ENCODE data around the gene CDC42SE2.
A peak's percentile ranks its signal among the peaks of the same experiment; 100 is the strongest.
"Not testable (repeated sequence)": the region's sequence is repeated elsewhere in the genome, so short reads cannot be mapped to it uniquely, and the experiment has no call there.

CDC42SE2 gene

GRCh38 chr5:131366428-131366827 lies 102.6 kb downstream of the CDC42SE2 start:
- DNase-seq (ENCODE audit: low spot score): no peak

- no peak for DNase-seq (ENCODE audit: low spot score)
These were observed 103.5 kb downstream of the CDC42SE2 start for GRCh38 chr5:131367219-131367860.

GRCh38 chr5:131368866-131369265 lies 105.0 kb downstream of the CDC42SE2 start:
- DNase-seq (ENCODE audit: low spot score): no peak

GRCh38 chr5:131369558-131369957 lies 105.7 kb downstream of the CDC42SE2 start:
- no peak for DNase-seq (ENCODE audit: low spot score)

- no peak for DNase-seq (ENCODE audit: low spot score)
These were observed 108.0 kb downstream of the CDC42SE2 start for GRCh38 chr5:131371835-131372234.

GRCh38 chr5:131373265-131373664 lies 109.4 kb downstream of the CDC42SE2 start:
- no peak for DNase-seq (ENCODE audit: low spot score)

- DNase-seq (ENCODE audit: low spot score): no peak
These were observed 111.5 kb downstream of the CDC42SE2 start for GRCh38 chr5:131375351-131375750.

GRCh38 chr5:131377346-131377745 lies 113.5 kb downstream of the CDC42SE2 start:
- DNase-seq (ENCODE audit: low spot score): no peak

- peak; percentile 80 for DNase-seq (ENCODE audit: low spot score)
These were observed 114.0 kb downstream of the CDC42SE2 start for GRCh38 chr5:131377785-131378325.

- no peak for DNase-seq (ENCODE audit: low spot score)
These were observed 115.1 kb downstream of the CDC42SE2 start for GRCh38 chr5:131378721-131379541.

- DNase-seq (ENCODE audit: low spot score): peak; percentile 68
These were observed 115.9 kb downstream of the CDC42SE2 start for GRCh38 chr5:131379723-131380122.

GRCh38 chr5:131380238-131380637 lies 116.4 kb downstream of the CDC42SE2 start:
- DNase-seq (ENCODE audit: low spot score): not testable (repeated sequence)

GRCh38 chr5:131381021-131381420 lies 117.2 kb downstream of the CDC42SE2 start:
- no peak for DNase-seq (ENCODE audit: low spot score)

- no peak for DNase-seq (ENCODE audit: low spot score)
These were observed 117.9 kb downstream of the CDC42SE2 start for GRCh38 chr5:131381777-131382176.

GRCh38 chr5:131382407-131383395 lies 118.8 kb downstream of the CDC42SE2 start:
- peak; percentile 82 for DNase-seq (ENCODE audit: low spot score)

GRCh38 chr5:131384173-131384572 lies 120.3 kb downstream of the CDC42SE2 start:
- no peak for DNase-seq (ENCODE audit: low spot score)

- no peak for DNase-seq (ENCODE audit: low spot score)
These were observed 120.9 kb downstream of the CDC42SE2 start for GRCh38 chr5:131384616-131385214.

GRCh38 chr5:131386124-131386523 lies 122.3 kb downstream of the CDC42SE2 start:
- DNase-seq (ENCODE audit: low spot score): no peak

- no peak for DNase-seq (ENCODE audit: low spot score)
These were observed 122.9 kb downstream of the CDC42SE2 start for GRCh38 chr5:131386779-131387178.

- no peak for DNase-seq (ENCODE audit: low spot score)
These were observed 123.4 kb downstream of the CDC42SE2 start for GRCh38 chr5:131387255-131387654.

- DNase-seq (ENCODE audit: low spot score): no peak
These were observed 125.4 kb downstream of the CDC42SE2 start for GRCh38 chr5:131389096-131389868.

Data from pons (tissue), 1 donor.